AG20443 (cell line): ENCODE results near the gene ICAM4.
"Not testable (repeated sequence)": the region's sequence is repeated elsewhere in the genome, so short reads cannot be mapped to it uniquely, and the experiment has no call there.

Experiments
- DNase-seq: peaks from one replicate; pipeline ENCODE4 v3.0.0; 2012; ENCODE audit warnings: low spot score, mixed read lengths

ICAM4 gene

DNA sequence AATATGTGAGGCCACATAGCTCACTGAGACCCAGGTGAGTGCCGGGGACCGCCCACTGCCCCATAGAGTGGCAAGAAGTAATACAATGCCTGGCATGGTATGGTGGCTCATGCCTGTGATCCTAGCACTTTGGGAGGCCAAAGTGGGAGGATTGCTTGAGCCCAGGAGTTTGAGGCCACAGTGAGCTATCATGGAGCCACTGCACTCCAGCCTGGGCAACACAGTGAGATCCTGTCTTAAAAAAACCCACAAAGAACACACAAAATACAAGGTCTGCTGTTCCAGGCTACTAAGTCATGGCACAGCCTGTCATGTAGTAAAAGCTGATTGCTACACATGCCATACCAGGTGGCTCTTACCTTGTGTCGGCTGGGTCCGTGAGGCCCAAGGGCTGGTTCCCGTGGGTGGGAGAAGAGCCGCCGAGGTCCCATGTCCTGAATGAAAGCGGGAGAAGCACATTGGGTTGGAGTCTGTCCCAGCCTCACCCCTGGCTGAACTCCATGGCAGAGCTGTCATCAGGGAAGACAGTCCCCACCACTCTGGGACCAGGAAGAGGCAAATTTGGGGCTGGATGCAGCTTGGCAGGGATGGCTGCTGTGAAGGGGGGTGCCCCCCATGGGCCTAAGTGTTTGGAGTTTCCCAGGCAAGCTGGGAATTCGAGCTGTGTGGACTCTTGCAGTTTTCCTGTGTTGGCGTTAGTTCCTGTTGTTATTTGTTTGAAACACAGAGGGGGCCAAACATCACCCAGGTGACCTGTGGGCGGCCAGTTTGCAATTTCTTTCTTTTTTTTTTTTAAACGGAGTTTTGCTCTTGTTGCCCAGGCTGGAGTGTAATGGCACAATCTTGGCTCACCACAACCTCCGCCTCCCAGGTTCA, 32.3 kb downstream of the ICAM4 start:
- no peak for DNase-seq

DNA sequence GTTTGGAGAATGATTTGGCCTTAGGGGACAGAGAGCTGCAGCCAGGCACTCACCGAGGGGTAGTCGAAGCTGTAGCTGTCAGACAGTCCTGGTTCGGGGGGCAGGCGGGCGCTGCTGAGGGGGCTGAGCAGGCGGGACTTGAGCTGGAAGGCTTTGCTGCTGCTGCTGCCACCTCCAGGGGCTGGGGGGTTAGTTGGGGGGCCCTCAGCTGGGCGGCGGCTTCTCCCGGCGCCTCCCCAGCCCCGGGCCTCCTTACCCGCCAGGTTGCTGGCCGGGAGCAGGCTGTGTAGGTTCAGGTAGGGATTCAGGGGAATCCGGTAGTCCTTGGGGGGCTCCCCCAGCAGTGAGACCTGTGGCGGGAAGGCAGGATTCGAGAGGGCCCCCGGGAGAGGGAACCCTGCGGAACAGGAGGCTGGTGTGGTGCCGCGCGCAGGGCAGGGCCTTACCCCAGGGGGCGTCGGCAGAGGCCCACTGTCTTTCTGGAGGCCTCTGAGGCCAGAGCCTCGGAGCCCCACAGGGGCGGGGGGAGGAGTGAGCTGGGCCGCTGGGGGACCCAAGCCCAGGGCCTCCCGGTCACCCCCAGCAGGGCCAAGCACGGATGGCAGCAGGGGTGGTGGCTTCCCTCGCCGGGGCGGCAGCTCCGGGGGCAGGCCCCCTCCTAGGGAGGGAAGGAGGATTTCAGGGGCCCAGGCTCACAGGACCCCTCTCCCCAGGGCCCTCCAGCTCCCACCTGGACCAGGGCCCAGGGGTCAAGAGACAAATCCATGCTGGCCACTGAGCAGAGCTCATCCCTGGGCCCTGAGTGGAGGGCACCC, 34.1 kb downstream of the ICAM4 start:
- no peak for DNase-seq

DNA sequence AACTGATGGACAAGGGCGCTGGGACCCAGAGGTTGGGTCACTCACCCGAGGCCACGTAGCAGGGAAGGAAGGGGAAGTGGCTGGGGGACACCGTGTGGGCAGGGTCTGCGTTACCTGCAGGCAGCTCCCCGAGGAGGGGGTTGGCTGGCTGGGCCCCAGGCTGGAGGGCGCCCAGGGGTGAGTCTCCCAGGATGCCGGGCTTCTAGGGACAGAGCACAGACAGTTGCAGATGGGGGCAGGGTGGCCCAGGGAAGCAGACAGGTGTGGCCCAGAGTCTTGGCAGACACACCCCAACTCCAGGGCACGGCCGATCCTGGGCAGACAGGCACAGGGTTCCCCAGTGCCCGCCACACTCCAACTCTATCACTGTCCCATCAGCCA, 34.7 kb downstream of the ICAM4 start:
- DNase-seq = no peak

DNA sequence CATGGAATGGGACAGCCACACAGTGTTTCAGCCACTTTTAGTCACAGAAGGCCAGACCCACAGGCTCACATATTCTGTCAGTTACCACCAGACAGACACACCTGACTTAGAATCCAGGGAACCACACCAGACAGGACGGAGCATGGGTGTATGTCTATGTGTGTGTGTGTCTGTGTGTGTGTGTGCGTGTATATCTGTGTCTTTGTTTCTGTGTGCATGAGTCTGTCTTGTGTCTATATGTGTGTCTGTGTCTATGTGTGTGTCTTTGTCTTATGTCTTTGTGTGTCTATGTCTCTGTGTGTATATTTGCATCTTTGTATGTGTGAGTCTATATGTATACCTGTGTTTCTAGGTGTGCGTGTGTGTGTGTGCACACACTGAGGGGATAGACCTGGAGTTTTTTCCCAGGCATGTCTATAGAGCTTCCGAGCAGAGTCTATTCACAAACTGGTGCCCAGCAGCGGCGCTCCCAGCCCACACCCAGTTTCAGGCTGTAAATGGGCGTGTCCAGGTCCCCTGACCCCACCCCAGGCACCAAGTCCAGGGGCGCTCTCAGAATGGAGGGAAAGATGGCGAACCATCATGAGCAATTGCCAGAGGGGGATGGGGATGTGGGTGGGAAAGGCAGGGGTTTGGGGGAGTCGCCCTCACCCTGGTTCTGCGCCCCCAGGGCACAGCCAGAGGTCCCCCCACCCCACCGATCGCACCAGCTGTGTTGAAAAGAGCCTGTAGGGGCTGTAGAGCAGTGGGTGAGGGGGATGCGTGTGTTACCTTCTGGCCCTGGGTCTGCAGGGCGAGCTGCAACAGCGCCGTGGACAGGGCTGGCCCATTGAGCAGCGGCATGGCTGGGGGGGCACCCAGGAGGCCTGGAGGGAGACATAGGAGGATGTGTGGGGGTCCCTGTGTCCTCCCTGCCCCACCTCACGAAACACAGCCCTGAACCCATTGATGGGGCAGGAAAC, 35.4 kb downstream of the ICAM4 start:
- DNase-seq = no peak

GRCh38 chr19:10325732-10326131, 39.0 kb downstream of the ICAM4 start:
- no peak for DNase-seq

GRCh38 chr19:10327793-10328192, 41.0 kb downstream of the ICAM4 start:
- DNase-seq = no peak

DNA sequence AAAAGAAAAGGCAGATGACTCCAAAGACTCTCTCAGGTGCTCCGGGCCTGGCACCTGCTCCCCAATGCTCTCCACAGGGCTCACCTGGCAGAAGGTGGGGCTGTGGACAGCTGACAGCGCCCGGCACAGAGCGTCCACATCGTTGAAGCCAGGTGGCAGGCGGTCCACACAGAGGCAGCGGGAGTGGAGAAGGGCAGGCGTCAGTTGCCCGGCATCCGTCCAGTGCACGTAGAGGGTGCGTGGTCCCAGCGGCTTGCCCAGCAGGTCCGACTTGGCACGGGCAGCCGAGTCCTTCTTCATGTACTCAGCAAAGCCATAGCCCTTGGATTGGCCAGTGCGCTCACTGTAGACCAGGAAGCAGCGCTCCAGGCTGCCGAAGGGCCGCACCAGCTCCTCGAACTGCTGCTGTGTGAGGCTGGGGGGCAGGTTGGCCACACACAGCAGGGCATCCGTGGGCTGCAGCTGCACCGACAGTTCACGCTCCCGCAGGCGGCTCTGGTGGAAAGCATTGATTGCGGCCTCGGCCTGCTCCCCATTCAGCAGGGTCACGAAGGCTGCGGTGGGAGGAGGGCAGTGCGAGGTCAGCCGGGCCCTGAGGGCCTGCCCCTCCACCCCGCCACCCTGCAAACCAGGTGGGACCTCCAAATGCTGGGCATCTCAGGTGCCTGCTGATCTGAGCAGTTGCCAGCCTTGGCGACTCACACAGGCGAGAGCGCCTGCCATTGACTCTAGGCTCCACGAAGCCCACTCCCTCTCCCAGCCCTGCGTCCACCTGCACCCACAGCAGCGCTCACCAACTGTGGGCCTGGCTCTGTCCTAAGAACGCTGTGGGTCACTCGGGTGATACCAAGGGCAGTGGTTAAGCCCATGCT, 42.0 kb downstream of the ICAM4 start:
- no peak for DNase-seq

GRCh38 chr19:10329555-10329954, 42.8 kb downstream of the ICAM4 start:
- DNase-seq = no peak

GRCh38 chr19:10332158-10332964, 45.6 kb downstream of the ICAM4 start:
- no peak for DNase-seq

DNA sequence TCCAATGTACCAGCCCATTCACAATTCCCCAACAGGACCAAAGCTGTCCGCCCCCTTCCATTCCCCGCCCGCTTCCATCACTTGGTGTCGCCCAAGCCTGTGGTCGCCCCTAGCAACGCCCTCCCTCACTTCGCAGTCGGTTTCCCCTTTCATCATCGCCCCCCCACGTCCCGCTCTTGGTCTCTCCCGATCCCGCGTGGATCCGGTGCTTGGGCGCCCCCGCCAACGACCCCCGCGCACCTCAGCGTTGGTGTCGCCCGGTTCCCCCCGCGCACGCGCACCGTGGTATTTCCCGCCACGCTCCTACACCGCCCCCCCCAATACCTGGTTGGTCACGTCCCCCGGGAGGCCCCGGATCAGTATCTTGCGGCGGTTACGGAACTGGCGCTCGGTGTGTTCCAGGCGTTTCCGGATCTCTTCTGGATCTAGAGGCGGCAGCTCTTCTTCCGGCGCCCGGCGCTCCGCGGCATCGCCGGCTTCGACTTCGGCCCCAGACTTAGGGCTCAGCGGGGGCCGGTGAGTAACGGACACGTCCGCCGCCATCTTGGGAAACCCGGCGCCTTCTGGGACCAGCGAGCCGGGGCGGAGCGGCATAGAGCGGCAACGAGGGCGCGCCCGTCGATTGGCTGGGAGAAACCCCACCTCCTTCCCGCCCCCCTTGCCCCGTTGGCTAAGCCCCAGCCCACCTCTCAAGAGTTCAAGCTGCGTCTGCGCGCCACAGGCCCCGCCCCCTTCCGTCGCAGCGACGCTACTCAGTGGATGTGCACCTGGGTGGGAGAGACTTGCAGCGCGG, 46.4 kb downstream of the ICAM4 start, which contains the start of gene RAVER1:
Gene RAVER1, minus strand, starts transcription at position 565 of the 793 bp plus-strand sequence. Its CDS starts 22 bp downstream, at position 543.
- DNase-seq = peak; percentile 99

DNA sequence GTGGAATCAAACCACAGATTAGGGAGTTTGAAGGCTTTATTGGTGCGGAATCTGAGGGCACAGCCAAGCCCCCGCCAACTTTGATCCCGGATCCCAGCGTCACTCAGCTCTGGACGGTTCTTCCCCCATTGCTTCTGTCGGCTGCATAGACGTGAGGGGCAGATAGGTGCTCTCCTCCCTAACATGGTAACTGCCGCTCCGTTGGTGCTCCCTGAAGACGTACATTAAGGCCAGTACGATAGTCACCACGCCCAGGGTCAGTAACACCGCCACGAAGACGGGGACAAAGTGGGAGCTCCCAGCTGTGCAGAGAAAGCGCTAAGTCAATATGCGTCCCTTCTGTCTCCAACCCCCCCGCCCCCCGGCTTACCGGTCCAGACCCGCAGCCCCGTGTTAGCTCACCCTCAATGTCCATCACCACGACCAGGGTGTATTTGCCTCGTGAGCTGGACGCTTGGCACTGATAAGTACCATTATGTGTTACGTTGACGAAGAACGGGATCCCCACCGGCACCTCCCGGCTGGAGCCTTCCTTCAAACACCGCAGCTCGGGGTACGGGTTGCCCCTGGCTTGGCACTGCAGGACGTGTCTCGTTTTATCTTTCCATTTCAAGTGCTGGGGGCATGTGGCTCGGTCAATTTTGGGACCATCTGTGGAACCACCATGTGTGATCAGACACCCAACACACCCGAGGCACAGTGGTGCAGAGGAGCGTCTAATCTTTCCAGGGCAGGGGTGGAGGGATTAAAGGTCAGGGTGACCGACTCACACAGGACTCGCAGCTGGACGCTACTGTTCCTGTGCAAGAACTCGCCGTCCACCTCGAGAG, 47.2 kb downstream of the ICAM4 start:
- DNase-seq = no peak

DNA sequence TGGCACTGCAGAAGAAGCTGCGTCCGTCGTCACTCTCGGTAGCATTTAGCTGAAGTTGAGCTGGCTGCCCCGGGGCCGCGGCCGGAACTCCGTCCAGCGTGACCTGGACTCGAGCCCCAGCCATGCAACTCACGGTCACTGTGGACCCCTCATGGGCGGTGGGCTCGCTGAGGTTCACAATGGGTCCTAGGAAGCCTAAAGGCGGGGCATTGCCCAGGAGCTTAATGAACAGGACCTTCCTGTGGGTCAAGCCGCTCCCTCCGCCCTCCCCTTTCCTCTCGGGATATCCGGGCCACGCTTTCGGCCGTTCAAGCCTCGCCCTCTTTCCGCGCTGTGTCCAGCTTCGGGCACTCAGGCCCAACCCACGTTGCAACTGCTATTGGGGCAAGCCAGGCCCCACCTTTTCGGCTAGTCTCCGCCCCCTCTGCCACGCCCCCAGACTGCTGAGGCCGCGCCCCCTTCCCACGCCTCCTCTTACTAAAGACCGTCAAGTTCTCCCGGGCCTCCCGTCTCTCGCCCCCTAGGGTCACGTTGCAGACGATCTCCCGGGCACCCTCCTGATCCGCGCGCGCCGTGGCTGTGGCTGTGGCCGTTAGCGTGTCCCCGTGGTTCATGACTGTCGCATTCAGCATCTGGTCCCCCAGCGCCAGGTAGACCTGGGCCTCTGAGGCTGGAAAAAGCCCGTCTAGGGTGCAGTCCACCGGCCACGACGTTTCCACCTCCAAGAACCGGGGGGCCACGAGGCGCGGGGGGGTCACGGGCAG, 48.0 kb downstream of the ICAM4 start:
- peak; percentile 96 for DNase-seq

- no peak for DNase-seq
Measured at GRCh38 chr19:10335352-10335985, 48.7 kb downstream of the ICAM4 start.

GRCh38 chr19:10336725-10337124, 50.0 kb downstream of the ICAM4 start:
- not testable (repeated sequence) for DNase-seq
